Liver (tissue), 9 donors: ENCODE measurements around the gene DDHD1. TPM values are rescaled to one million over a fixed set of nuclear protein-coding genes. Genes with fewer than 3 reads are reported as not detected.

Experiments used
- DNase-seq: peaks from one replicate; pipeline ENCODE4 v3.0.0-alpha.2; 2017; ENCODE audit warnings: low spot score
- H3K27ac ChIP-seq, 2 donors: one replicate each; pipeline ENCODE4 v1.7.0; 2013; ENCODE audit warnings: inconsistent platforms in 2 of 2, low read length in 2 of 2, control low read depth in 1 of 2, low read depth in 1 of 2, mild to moderate bottlenecking in 1 of 2
- H3K27me3 ChIP-seq, 4 donors: one replicate each; pipeline versions ENCODE4 v1.6.1 to v1.7.0; 2013; ENCODE audit warnings: low read length in 3 of 4, inconsistent platforms in 1 of 4, mild to moderate bottlenecking in 1 of 4, moderate library complexity in 1 of 4; ENCODE audit not compliant: control insufficient read depth in 4 of 4, insufficient read depth in 4 of 4
- H3K36me3 ChIP-seq, 4 donors: one replicate each; pipeline versions ENCODE4 v1.6.1 to v1.7.0; 2013; ENCODE audit warnings: low read length in 3 of 4, mild to moderate bottlenecking in 3 of 4, low read depth in 1 of 4, moderate library complexity in 1 of 4; ENCODE audit not compliant: control insufficient read depth in 4 of 4, insufficient read depth in 3 of 4
- H3K4me1 ChIP-seq, 4 donors: one replicate each; pipeline versions ENCODE4 v1.6.1 to v1.7.0; 2013; ENCODE audit warnings: low read length in 3 of 4, mild to moderate bottlenecking in 3 of 4, moderate library complexity in 1 of 4; ENCODE audit not compliant: control insufficient read depth in 4 of 4, insufficient read depth in 4 of 4
- H3K4me3 ChIP-seq, 3 donors: one replicate each; pipeline versions ENCODE4 v1.6.1 to v1.7.0; 2013; ENCODE audit warnings: low read length in 3 of 3, control low read depth in 1 of 3, low read depth in 1 of 3, mild to moderate bottlenecking in 1 of 3
- H3K9ac ChIP-seq, 2 donors: one replicate each; pipeline ENCODE4 v1.7.0; 2013; ENCODE audit warnings: low read length in 2 of 2, mild to moderate bottlenecking in 2 of 2, moderate library complexity in 2 of 2, control low read depth in 1 of 2, low read depth in 1 of 2
- H3K9me3 ChIP-seq, 4 donors: one replicate each; pipeline versions ENCODE4 v1.6.1 to v1.7.0; 2013; ENCODE audit warnings: low read length in 3 of 4; ENCODE audit not compliant: control insufficient read depth in 4 of 4
- EGR1 ChIP-seq, 2 donors: IDR thresholded peaks; 2 replicates each; pipeline ENCODE4 v1.6.1; 2016 to 2018; ENCODE audit warnings: antibody characterized with exemption in 2 of 2, low read depth in 2 of 2
- FOXA1 ChIP-seq: IDR thresholded peaks from 2 replicates; pipeline ENCODE4 v1.6.1; 2016; ENCODE audit warnings: antibody characterized with exemption
- FOXA2 ChIP-seq: IDR thresholded peaks from 2 replicates; pipeline ENCODE4 v1.6.1; 2016; ENCODE audit warnings: antibody characterized with exemption
- HNF4A ChIP-seq, 2 donors: conservative IDR thresholded peaks; 2 replicates each; pipeline ENCODE4 v1.6.1; 2016; ENCODE audit warnings: antibody characterized with exemption in 2 of 2, mild to moderate bottlenecking in 2 of 2
- JUND ChIP-seq, 2 donors: IDR thresholded peaks; 2 replicates each; pipeline ENCODE4 v1.6.1; 2016; ENCODE audit warnings: antibody characterized with exemption in 2 of 2
- NR2F2 ChIP-seq: IDR thresholded peaks from 2 replicates; pipeline ENCODE4 v1.6.1; 2016; ENCODE audit warnings: antibody characterized with exemption
- RAD21 ChIP-seq, 2 donors: IDR thresholded peaks; 2 replicates each; pipeline ENCODE4 v1.6.1; 2016; ENCODE audit warnings: antibody characterized with exemption in 2 of 2, mild to moderate bottlenecking in 2 of 2
- RXRA ChIP-seq, 2 donors: IDR thresholded peaks; 2 replicates each; pipeline ENCODE4 v1.6.1; 2017 to 2018; ENCODE audit warnings: antibody characterized with exemption in 2 of 2, mild to moderate bottlenecking in 1 of 2
- SP1 ChIP-seq: IDR thresholded peaks from 2 replicates; pipeline ENCODE4 v1.6.1; 2018; ENCODE audit warnings: antibody characterized with exemption, mild to moderate bottlenecking
- TAF1 ChIP-seq: conservative IDR thresholded peaks from 2 replicates; pipeline ENCODE4 v1.6.1; 2016; ENCODE audit warnings: antibody characterized with exemption, mild to moderate bottlenecking
- WGBS: extraction: QIAGEN DNeasy Blood & Tissue Kit; methylation state at CpG from one replicate; pipeline ENCODE4 v1.1.7; 2013; 5-methylcytosine and 5-hydroxymethylcytosine counted together
- polyA plus RNA-seq, 2 donors: library from polyadenylated mRNA; stranded (reverse) in 1 of 2; unstranded in 1 of 2; fragments of 200-250 nt in 1 of 2; fragments of >200 nt in 1 of 2; fragmentation: Nextera tagmentation in 1 of 2; extraction: Ambion mirVana in 1 of 2; gene quantifications; one replicate each; pipeline versions ENCODE4 v1.2.1 to v1.2.3, GENCODE V29; 2013 to 2015
- total RNA-seq, 2 donors: library from RNA; depleted of rRNA; stranded (reverse); fragments of >200 nt; gene quantifications; one replicate each; pipeline ENCODE4 v1.2.3, GENCODE V29; 2014
- TF ChIP-seq, protein P1 (sequence below): IDR thresholded peaks from 2 replicates; pipeline ENCODE4 v1.6.1; 2016; ENCODE audit warnings: antibody characterized with exemption
- TF ChIP-seq, protein P2 (sequence below): IDR thresholded peaks from 2 replicates; pipeline ENCODE4 v1.6.1; 2016; ENCODE audit warnings: antibody characterized with exemption, mild to moderate bottlenecking
- donor health status: healthy.
- donor health status: healthy.
- donor health status: healthy.
- donor health status: healthy.
- donor health status: healthy.

DDHD1 gene
- total and polyA plus RNA-seq, 4 donors: 1.3 to 14.3 (median 5.2) TPM

DNA sequence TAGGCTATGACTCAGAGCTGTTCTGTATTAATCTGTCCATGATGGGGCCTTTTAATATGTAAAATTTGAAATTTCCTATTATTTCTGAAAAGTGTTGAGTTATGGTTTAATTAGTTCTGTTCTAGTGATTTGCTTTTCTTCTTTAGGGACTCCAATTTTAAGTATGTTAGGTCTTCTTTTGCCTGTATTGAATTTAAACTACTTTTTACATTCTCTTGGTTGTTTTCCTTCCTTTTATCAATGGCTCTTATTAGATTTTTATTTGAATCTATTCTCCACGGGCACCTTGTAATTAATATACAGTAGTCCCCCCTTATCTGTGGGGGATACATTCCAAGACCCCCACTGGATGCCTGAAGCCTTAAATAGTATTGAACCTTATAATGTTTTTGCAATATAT is 46.4 kb downstream of the DDHD1 start:
- peaks cover 0 to 3% (median 0%) of the 10 kb centered on the region in 4 donors for H3K9me3 ChIP-seq
- WGBS: 96% methylated on average over 1 of the region's 1 CpG
- H3K4me1 ChIP-seq: no peaks in the 10 kb centered on the region
- no peaks in the 10 kb centered on the region for H3K36me3 ChIP-seq
- no peaks in the 10 kb centered on the region for H3K27me3 ChIP-seq
- TF ChIP-seq NR2F2 (no peak), FOXA1 (no peak), TAF1 (no peak), RAD21 (IDR thresholded peaks at IDR 0.05) (no peak), RXRA (IDR thresholded peaks at IDR 0.05) (no peak), SP1 (no peak), JUND (IDR thresholded peaks at IDR 0.05) (no peak), HNF4A (conservative IDR thresholded peaks at IDR 0.05) (no peak)
- TF ChIP-seq, protein P1, sequence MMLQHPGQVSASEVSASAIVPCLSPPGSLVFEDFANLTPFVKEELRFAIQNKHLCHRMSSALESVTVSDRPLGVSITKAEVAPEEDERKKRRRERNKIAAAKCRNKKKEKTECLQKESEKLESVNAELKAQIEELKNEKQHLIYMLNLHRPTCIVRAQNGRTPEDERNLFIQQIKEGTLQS: no peak
- TF ChIP-seq, protein P2, sequence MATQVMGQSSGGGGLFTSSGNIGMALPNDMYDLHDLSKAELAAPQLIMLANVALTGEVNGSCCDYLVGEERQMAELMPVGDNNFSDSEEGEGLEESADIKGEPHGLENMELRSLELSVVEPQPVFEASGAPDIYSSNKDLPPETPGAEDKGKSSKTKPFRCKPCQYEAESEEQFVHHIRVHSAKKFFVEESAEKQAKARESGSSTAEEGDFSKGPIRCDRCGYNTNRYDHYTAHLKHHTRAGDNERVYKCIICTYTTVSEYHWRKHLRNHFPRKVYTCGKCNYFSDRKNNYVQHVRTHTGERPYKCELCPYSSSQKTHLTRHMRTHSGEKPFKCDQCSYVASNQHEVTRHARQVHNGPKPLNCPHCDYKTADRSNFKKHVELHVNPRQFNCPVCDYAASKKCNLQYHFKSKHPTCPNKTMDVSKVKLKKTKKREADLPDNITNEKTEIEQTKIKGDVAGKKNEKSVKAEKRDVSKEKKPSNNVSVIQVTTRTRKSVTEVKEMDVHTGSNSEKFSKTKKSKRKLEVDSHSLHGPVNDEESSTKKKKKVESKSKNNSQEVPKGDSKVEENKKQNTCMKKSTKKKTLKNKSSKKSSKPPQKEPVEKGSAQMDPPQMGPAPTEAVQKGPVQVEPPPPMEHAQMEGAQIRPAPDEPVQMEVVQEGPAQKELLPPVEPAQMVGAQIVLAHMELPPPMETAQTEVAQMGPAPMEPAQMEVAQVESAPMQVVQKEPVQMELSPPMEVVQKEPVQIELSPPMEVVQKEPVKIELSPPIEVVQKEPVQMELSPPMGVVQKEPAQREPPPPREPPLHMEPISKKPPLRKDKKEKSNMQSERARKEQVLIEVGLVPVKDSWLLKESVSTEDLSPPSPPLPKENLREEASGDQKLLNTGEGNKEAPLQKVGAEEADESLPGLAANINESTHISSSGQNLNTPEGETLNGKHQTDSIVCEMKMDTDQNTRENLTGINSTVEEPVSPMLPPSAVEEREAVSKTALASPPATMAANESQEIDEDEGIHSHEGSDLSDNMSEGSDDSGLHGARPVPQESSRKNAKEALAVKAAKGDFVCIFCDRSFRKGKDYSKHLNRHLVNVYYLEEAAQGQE: no peak
- DNase-seq: no peak
- H3K4me3 ChIP-seq: no peak overlapping the region
- H3K9ac ChIP-seq: no peak overlapping the region
- H3K27ac ChIP-seq: no peak overlapping the region

DNA sequence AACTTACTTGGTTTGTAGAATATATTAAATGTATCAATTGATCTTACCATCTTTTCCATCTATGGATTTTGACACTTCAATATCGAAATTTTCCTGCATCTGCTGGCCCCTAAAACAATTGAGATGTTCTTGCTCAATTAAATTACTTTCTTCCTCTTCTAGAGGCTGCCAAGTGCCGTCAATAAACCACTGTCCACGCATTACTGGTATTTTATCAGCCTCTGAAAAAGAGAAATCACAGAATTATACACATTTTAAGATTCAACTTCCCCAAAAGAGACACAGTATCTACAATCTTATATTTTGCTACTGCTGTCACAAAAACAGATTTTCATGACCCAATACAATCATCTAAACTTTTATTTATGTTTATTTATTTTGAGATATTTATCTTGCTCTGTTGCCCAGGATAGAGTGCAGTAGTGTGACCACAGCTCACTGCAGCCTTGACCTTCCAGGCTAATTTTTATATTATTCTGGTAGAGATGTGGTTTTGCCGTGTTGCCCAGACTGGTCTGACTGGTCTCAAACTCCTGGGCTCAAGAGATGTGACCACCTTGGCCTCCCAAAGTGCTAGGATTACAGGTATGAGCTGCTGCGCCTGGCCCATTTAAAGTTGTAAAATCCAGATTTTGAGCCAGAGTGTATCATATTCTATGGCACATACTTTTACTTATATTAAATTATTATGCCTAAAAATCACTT is 49.3 kb downstream of the DDHD1 start:
- no peak for TF ChIP-seq FOXA1
- TF ChIP-seq, protein P1: no peak
- TF ChIP-seq RXRA (IDR thresholded peaks at IDR 0.05): no peak
- no peak for TF ChIP-seq FOXA2
- no peak for TF ChIP-seq NR2F2
- TF ChIP-seq EGR1 (IDR thresholded peaks at IDR 0.05; ENCODE audit: low read depth in 2 of 2): no peak
- TF ChIP-seq, protein P2: no peak
- H3K27me3 ChIP-seq: no peaks in the 10 kb centered on the region
- no peaks in the 10 kb centered on the region for H3K36me3 ChIP-seq
- no peak overlapping the region for H3K4me3 ChIP-seq
- no peak for DNase-seq
- WGBS: 88% methylated on average over 5 of the region's 5 CpGs
- H3K27ac ChIP-seq: no peak overlapping the region
- H3K9ac ChIP-seq: no peak overlapping the region
- H3K4me1 ChIP-seq: no peaks in the 10 kb centered on the region
- peaks cover 0 to 3% (median 0%) of the 10 kb centered on the region in 4 donors for H3K9me3 ChIP-seq
